GM12864 (cell line): ENCODE data around the gene LARGE1.

Experiments
- DNase-seq: peaks from one replicate; pipeline ENCODE4 v3.0.0-alpha.2; 2011; ENCODE audit warnings: low read depth
- H3K4me3 ChIP-seq: 2 replicates; pipeline ENCODE4 v1.5.1; 2011; ENCODE audit warnings: mild to moderate bottlenecking, low read depth, low read length, control low read depth
- TF ChIP-seq, protein P1 (sequence below): IDR thresholded peaks from 2 replicates; pipeline ENCODE4 v1.5.1; 2011; ENCODE audit warnings: low read depth, mild to moderate bottlenecking, moderate library complexity, low read length, control low read depth, inconsistent platforms; ENCODE audit errors: missing control alignments

LARGE1 gene

DNA sequence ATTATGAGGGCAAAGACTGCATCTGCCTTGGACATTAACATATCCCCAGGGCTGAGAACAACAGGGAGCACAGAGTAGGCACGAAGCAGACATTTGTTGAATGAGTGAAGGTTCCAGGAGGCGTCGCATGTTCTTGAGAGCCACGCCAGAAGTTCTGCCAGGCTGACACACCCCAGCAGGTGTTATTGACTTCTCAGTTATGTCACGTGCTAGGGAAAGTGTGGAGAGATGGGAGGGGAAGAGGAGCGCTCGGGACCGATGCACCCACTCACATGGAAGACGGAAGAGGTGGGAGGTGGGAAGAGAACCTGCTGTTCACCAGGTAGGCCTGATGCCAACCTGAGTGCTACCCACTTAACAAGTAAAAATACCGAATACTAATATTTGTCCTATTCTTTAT, 232.8 kb downstream of the LARGE1 start:
- H3K4me3 ChIP-seq: no peak overlapping the region
- no peak for DNase-seq
- TF ChIP-seq, protein P1, sequence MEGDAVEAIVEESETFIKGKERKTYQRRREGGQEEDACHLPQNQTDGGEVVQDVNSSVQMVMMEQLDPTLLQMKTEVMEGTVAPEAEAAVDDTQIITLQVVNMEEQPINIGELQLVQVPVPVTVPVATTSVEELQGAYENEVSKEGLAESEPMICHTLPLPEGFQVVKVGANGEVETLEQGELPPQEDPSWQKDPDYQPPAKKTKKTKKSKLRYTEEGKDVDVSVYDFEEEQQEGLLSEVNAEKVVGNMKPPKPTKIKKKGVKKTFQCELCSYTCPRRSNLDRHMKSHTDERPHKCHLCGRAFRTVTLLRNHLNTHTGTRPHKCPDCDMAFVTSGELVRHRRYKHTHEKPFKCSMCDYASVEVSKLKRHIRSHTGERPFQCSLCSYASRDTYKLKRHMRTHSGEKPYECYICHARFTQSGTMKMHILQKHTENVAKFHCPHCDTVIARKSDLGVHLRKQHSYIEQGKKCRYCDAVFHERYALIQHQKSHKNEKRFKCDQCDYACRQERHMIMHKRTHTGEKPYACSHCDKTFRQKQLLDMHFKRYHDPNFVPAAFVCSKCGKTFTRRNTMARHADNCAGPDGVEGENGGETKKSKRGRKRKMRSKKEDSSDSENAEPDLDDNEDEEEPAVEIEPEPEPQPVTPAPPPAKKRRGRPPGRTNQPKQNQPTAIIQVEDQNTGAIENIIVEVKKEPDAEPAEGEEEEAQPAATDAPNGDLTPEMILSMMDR: no peak

GRCh38 chr22:33684087-33684486, 236.2 kb downstream of the LARGE1 start:
- no peak overlapping the region for H3K4me3 ChIP-seq
- DNase-seq: no peak
- TF ChIP-seq, protein P1: no peak

DNA sequence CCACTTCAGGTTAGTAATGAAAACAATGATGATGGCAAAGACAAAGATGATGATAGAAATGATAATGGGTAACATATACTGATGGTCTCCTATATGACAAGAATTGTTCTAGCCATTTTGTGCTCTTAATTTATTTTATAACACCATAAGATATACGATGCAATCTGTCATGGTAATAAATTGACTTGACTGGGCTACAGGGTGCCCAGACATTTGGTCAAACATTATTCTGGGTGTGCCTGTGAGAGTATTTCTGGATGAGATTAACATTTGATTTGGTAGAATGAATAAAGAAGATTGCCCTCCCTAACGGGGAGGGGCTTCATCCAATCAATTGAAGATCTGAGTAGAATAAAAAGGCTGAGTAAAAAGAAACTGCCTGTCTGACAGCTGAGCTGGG, 237.3 kb downstream of the LARGE1 start:
- TF ChIP-seq, protein P1: no peak
- no peak for DNase-seq
- no peak overlapping the region for H3K4me3 ChIP-seq

- no peak overlapping the region for H3K4me3 ChIP-seq
- no peak for DNase-seq
- TF ChIP-seq, protein P1: no peak
Observed at GRCh38 chr22:33680632-33681031, 239.6 kb downstream of the LARGE1 start.

DNA sequence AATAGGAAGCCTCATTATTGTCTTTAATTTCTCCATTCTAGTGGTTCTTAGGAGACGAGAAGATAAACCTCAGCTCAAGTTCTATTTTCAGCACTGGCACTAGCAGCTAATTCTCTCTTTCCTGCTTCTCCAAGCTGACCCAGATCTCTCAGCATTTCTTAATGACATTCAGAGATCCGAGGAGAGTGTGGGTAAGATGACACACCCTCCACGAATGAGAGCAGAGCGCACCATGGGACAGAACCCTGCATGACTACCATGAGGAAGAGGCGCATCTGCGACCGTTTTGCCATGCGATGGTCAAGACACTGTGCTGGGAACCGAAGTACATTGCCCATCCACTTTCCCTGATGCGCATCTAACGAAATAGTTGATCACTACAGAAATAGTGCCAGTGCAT, 241.8 kb downstream of the LARGE1 start:
- no peak overlapping the region for H3K4me3 ChIP-seq
- no peak for DNase-seq
- TF ChIP-seq, protein P1: no peak

- TF ChIP-seq, protein P1: no peak
- no peak overlapping the region for H3K4me3 ChIP-seq
- DNase-seq: no peak
Observed at GRCh38 chr22:33677536-33677935, 242.7 kb downstream of the LARGE1 start.

- TF ChIP-seq, protein P1: no peak
- no peak for DNase-seq
- H3K4me3 ChIP-seq: no peak overlapping the region
Observed at GRCh38 chr22:33674357-33674756, 245.9 kb downstream of the LARGE1 start.
